Renal cortex interstitium (tissue), 15 donors: Measurements from ENCODE around the gene AMER3. TPM values are rescaled to one million over a fixed set of nuclear protein-coding genes. Genes with fewer than 3 reads are reported as not detected.
A peak's percentile ranks its signal among the peaks of the same experiment; 100 is the strongest.
"Not testable (repeated sequence)": the region's sequence is repeated elsewhere in the genome, so short reads cannot be mapped to it uniquely, and the experiment has no call there.

Source experiments
- DNase-seq, 11 donors: peaks; one replicate each; pipeline ENCODE4 v3.0.0-alpha.2; 2013; ENCODE audit warnings: low read depth in 9 of 11, low spot score in 4 of 11; ENCODE audit errors: extremely low read depth in 1 of 11
- long read RNA-seq, 16 experiments: transcript quantifications; one replicate each; lab custom pipeline, GENCODE V29; 2026
- polyA plus RNA-seq, 3 donors: library from polyadenylated mRNA; unstranded; fragments of 120-200 nt; gene quantifications; one replicate each; pipeline ENCODE4 v1.2.1, GENCODE V29; 2013; ENCODE audit not compliant: insufficient read length in 3 of 3

The AMER3 gene
- under 1 TPM; 0.03 to 0.06 (median 0.03) TPM for polyA plus RNA-seq
- long read RNA-seq, donor 1 = 0 reads
- long read RNA-seq, donor 2 = 0 reads
- long read RNA-seq, donor 3 = 0 reads
- long read RNA-seq, donor 4 = 0 reads
- long read RNA-seq, donor 5 = 0 reads
- long read RNA-seq, donor 6 = 0 reads
- long read RNA-seq, donor 7 = 0 reads
- long read RNA-seq, donor 8 = 0 reads
- long read RNA-seq, donor 9 = 0 reads
- long read RNA-seq, donor 10 = 0 reads
- long read RNA-seq, donor 11 = 0 reads
- long read RNA-seq, donor 12 = 0 reads
- long read RNA-seq, donor 13 = 0 reads
- long read RNA-seq, donor 14 = 0 reads
- long read RNA-seq, donor 15 = 0 reads
- long read RNA-seq, donor 16 = 0 reads

- peak in 7 of 11 donors; percentile 2 to 20 (median 15) for DNase-seq
These were observed at the start of gene AMER3 for GRCh38 chr2:130755256-130756052. AMER3 (plus strand) TSS chr2:130755540; CDS start chr2:130762073, 6,533 bp downstream.

GRCh38 chr2:130714795-130715194 is 40.5 kb upstream of the AMER3 start:
- not testable (repeated sequence) for DNase-seq

GRCh38 chr2:130720036-130720435 is 35.3 kb upstream of the AMER3 start:
- no peak for DNase-seq

GRCh38 chr2:130720528-130720927 is 34.8 kb upstream of the AMER3 start:
- DNase-seq = no peak

- DNase-seq = no peak
These were observed 30.9 kb upstream of the AMER3 start for GRCh38 chr2:130724455-130724854.

- no peak for DNase-seq
These were observed 28.6 kb upstream of the AMER3 start for GRCh38 chr2:130726614-130727180.

GRCh38 chr2:130727286-130727924 is 27.9 kb upstream of the AMER3 start:
- peak in 10 of 11 donors; percentile 27 to 70 (median 61) for DNase-seq

- DNase-seq = no peak
These were observed 27.3 kb upstream of the AMER3 start for GRCh38 chr2:130728007-130728454.

- no peak for DNase-seq
These were observed 26.6 kb upstream of the AMER3 start, which contains the start of gene GPR148 for GRCh38 chr2:130728549-130729316. GPR148 (plus strand) TSS chr2:130729070; CDS start chr2:130729152, 82 bp downstream.

- DNase-seq = no peak
These were observed 25.7 kb upstream of the AMER3 start for GRCh38 chr2:130729322-130730299.

- not testable (repeated sequence) for DNase-seq
These were observed 23.1 kb upstream of the AMER3 start for GRCh38 chr2:130732257-130732656.

- DNase-seq = no peak
These were observed 20.1 kb upstream of the AMER3 start for GRCh38 chr2:130735200-130735599.

GRCh38 chr2:130736487-130736886 is 18.9 kb upstream of the AMER3 start:
- no peak for DNase-seq

- no peak for DNase-seq
These were observed 17.7 kb upstream of the AMER3 start for GRCh38 chr2:130737592-130737991.

GRCh38 chr2:130740671-130741070 is 14.7 kb upstream of the AMER3 start:
- DNase-seq = no peak

- DNase-seq = no peak
These were observed 12.1 kb upstream of the AMER3 start for GRCh38 chr2:130743278-130743677.
